Effector memory CD4-positive, alpha-beta T cell (primary cell): ENCODE data around the gene OLFML2A.

Experiments used
- DNase-seq, 3 donors: peaks; one replicate each; pipeline ENCODE4 v3.0.0-alpha.2; 2020
- H3K27ac ChIP-seq: 2 replicates; pipeline ENCODE4 v1.7.0; 2013; ENCODE audit warnings: mild to moderate bottlenecking, low read length, moderate library complexity; ENCODE audit not compliant: insufficient read depth, poor library complexity, severe bottlenecking
- H3K27me3 ChIP-seq: replicated peaks from 2 replicates; pipeline ENCODE4 v1.7.0; 2013; ENCODE audit warnings: mild to moderate bottlenecking, low read length; ENCODE audit not compliant: insufficient read depth, control insufficient read depth, poor library complexity, severe bottlenecking
- H3K36me3 ChIP-seq: 2 replicates; pipeline ENCODE4 v1.7.0; 2013; ENCODE audit warnings: mild to moderate bottlenecking, low read length, moderate library complexity; ENCODE audit not compliant: control insufficient read depth, insufficient read depth
- H3K4me1 ChIP-seq: 2 replicates; pipeline ENCODE4 v1.7.0; 2013; ENCODE audit warnings: low read length, mild to moderate bottlenecking; ENCODE audit not compliant: control insufficient read depth, insufficient read depth, poor library complexity, severe bottlenecking
- H3K4me3 ChIP-seq: 2 replicates; pipeline ENCODE4 v1.7.0; 2013; ENCODE audit warnings: low read length, low read depth, mild to moderate bottlenecking; ENCODE audit not compliant: insufficient read depth, poor library complexity, severe bottlenecking
- H3K9me3 ChIP-seq: 2 replicates; pipeline ENCODE4 v1.7.0; 2013; ENCODE audit warnings: mild to moderate bottlenecking, low read length, moderate library complexity; ENCODE audit not compliant: control insufficient read depth

Gene OLFML2A

GRCh38 chr9:124805186-124805585, 28.3 kb downstream of the OLFML2A start:
- Histone ChIP-seq H3K4me3 (no peak overlapping the region), H3K36me3 (no peaks in the 10 kb centered on the region), H3K27ac (no peak overlapping the region), H3K4me1 (no peaks in the 10 kb centered on the region), H3K9me3 (no peaks in the 10 kb centered on the region), H3K27me3 (no peaks in the 10 kb centered on the region)
- no peak for DNase-seq

- H3K4me1 ChIP-seq, result no peaks in the 10 kb centered on the region
- no peaks in the 10 kb centered on the region for H3K27me3 ChIP-seq
- no peaks in the 10 kb centered on the region for H3K36me3 ChIP-seq
- no peak overlapping the region for H3K4me3 ChIP-seq
- no peak overlapping the region for H3K27ac ChIP-seq
- H3K9me3 ChIP-seq, result no peaks in the 10 kb centered on the region
- DNase-seq, result no peak
Observed at GRCh38 chr9:124808246-124808956, 31.5 kb downstream of the OLFML2A start.

- DNase-seq, result no peak
- Histone ChIP-seq H3K9me3 (no peaks in the 10 kb centered on the region), H3K4me1 (no peaks in the 10 kb centered on the region), H3K27ac (no peak overlapping the region), H3K4me3 (no peak overlapping the region), H3K27me3 (no peaks in the 10 kb centered on the region), H3K36me3 (no peaks in the 10 kb centered on the region)
Observed at GRCh38 chr9:124809211-124809610, 32.3 kb downstream of the OLFML2A start.

- Histone ChIP-seq H3K4me1 (no peaks in the 10 kb centered on the region), H3K27ac (no peak overlapping the region), H3K27me3 (no peaks in the 10 kb centered on the region), H3K36me3 (no peaks in the 10 kb centered on the region), H3K4me3 (no peak overlapping the region), H3K9me3 (no peaks in the 10 kb centered on the region)
- no peak for DNase-seq
Observed at GRCh38 chr9:124809741-124810500, 33.0 kb downstream of the OLFML2A start.

GRCh38 chr9:124810663-124811355, 33.9 kb downstream of the OLFML2A start:
- DNase-seq, result no peak
- Histone ChIP-seq H3K27ac (no peak overlapping the region), H3K36me3 (no peaks in the 10 kb centered on the region), H3K27me3 (no peaks in the 10 kb centered on the region), H3K4me3 (no peak overlapping the region), H3K9me3 (no peaks in the 10 kb centered on the region), H3K4me1 (no peaks in the 10 kb centered on the region)

- no peak for DNase-seq
- Histone ChIP-seq H3K27me3 (no peaks in the 10 kb centered on the region), H3K4me3 (no peak overlapping the region), H3K9me3 (no peaks in the 10 kb centered on the region), H3K4me1 (no peaks in the 10 kb centered on the region), H3K27ac (no peak overlapping the region), H3K36me3 (no peaks in the 10 kb centered on the region)
Observed at GRCh38 chr9:124812441-124812876, 35.5 kb downstream of the OLFML2A start.

- no peak overlapping the region for H3K27ac ChIP-seq
Observed at GRCh38 chr9:124813041-124813440, 36.1 kb downstream of the OLFML2A start.

GRCh38 chr9:124813501-124814163, 36.7 kb downstream of the OLFML2A start:
- Histone ChIP-seq H3K27me3 (no peaks in the 10 kb centered on the region), H3K36me3 (no peaks in the 10 kb centered on the region), H3K4me3 (no peak overlapping the region), H3K9me3 (no peaks in the 10 kb centered on the region), H3K27ac (no peak overlapping the region), H3K4me1 (no peaks in the 10 kb centered on the region)
- DNase-seq, result no peak

More at GRCh38 chr9:124813041-124813440, 36.1 kb downstream of the OLFML2A start:
- Histone ChIP-seq H3K36me3 (no peaks in the 10 kb centered on the region), H3K4me3 (no peak overlapping the region), H3K9me3 (no peaks in the 10 kb centered on the region), H3K27me3 (no peaks in the 10 kb centered on the region), H3K4me1 (no peaks in the 10 kb centered on the region)
- DNase-seq, result no peak

- no peaks in the 10 kb centered on the region for H3K27me3 ChIP-seq
- no peaks in the 10 kb centered on the region for H3K9me3 ChIP-seq
- H3K36me3 ChIP-seq, result no peaks in the 10 kb centered on the region
- DNase-seq, result no peak
- H3K4me1 ChIP-seq, result no peaks in the 10 kb centered on the region
- no peak overlapping the region for H3K4me3 ChIP-seq
- no peak overlapping the region for H3K27ac ChIP-seq
Observed at GRCh38 chr9:124814164-124814535, 37.2 kb downstream of the OLFML2A start.
